SH-SY5Y (cell line): ENCODE results near the gene CSPG4.

ENCODE experiments used
- GATA2 ChIP-seq: IDR thresholded peaks from 2 replicates; pipeline ENCODE4 v1.6.1; 2011; ENCODE audit warnings: mild to moderate bottlenecking, low read depth, low read length
- GATA3 ChIP-seq: IDR thresholded peaks from 2 replicates; pipeline ENCODE4 v1.6.1; 2011; ENCODE audit warnings: low read depth, mild to moderate bottlenecking, low read length, moderate library complexity

- no peak for TF ChIP-seq GATA2
- TF ChIP-seq GATA3 = no peak
Observed at GRCh38 chr15:75685195-75685594, 27.5 kb downstream of the CSPG4 start.
